ENCODE results near the gene UROS.

UROS gene

GRCh38 chr10:125785791-125786190 lies 37.3 kb downstream of the UROS start:
- DNase-seq, result no peak

GRCh38 chr10:125783957-125784356 lies 39.1 kb downstream of the UROS start:
- DNase-seq, result peak in 1 of 2 donors; percentile 6

GRCh38 chr10:125783408-125783807 lies 39.6 kb downstream of the UROS start:
- DNase-seq, result no peak

- no peak for DNase-seq
These were observed 40.4 kb downstream of the UROS start for GRCh38 chr10:125782616-125783015.

GRCh38 chr10:125782054-125782453 lies 41.0 kb downstream of the UROS start:
- DNase-seq, result no peak

GRCh38 chr10:125781374-125781773 lies 41.7 kb downstream of the UROS start:
- no peak for DNase-seq

- no peak for DNase-seq
These were observed 43.4 kb downstream of the UROS start for GRCh38 chr10:125779403-125780327.

GRCh38 chr10:125778556-125778955 lies 44.5 kb downstream of the UROS start:
- no peak for DNase-seq

GRCh38 chr10:125777806-125778205 lies 45.3 kb downstream of the UROS start:
- DNase-seq, result no peak

- no peak for DNase-seq
These were observed 47.5 kb downstream of the UROS start, which contains the start of gene MMP21 for GRCh38 chr10:125775491-125776106. MMP21 (minus strand) TSS chr10:125775821; CDS start chr10:125775821, 0 bp downstream.

GRCh38 chr10:125774581-125775191 lies 48.4 kb downstream of the UROS start:
- no peak for DNase-seq

GRCh38 chr10:125773687-125774543 lies 49.1 kb downstream of the UROS start:
- no peak for DNase-seq

- no peak for DNase-seq
These were observed 50.2 kb downstream of the UROS start for GRCh38 chr10:125772864-125773180.

GRCh38 chr10:125772112-125772863 lies 50.8 kb downstream of the UROS start:
- no peak for DNase-seq

GRCh38 chr10:125770844-125771243 lies 52.2 kb downstream of the UROS start:
- no peak for DNase-seq

- no peak for DNase-seq
These were observed 53.9 kb downstream of the UROS start for GRCh38 chr10:125769175-125769574.

GRCh38 chr10:125768219-125768855 lies 54.7 kb downstream of the UROS start:
- DNase-seq, result no peak

GRCh38 chr10:125766511-125766910 lies 56.5 kb downstream of the UROS start:
- DNase-seq, result no peak

- no peak for DNase-seq
These were observed 57.2 kb downstream of the UROS start for GRCh38 chr10:125765835-125766234.

GRCh38 chr10:125762692-125763648 lies 60.1 kb downstream of the UROS start:
- no peak for DNase-seq

All from inflammatory macrophage treated with lipopolysaccharide for 1 hour (primary cell).